ENCODE measurements around the gene UBAC2. TPM values are rescaled to one million over a fixed set of nuclear protein-coding genes. Genes with fewer than 3 reads are reported as not detected.
"Not testable (repeated sequence)": the region's sequence is repeated elsewhere in the genome, so short reads cannot be mapped to it uniquely, and the experiment has no call there.

UBAC2 gene
- total RNA-seq, 1 donor from 2014 or later, result 87.7 TPM

GRCh38 chr13:99407906-99408702, 207.4 kb downstream of the UBAC2 start:
- no peaks in the 10 kb centered on the region for H3K36me3 Mint-ChIP-seq
- no peak overlapping the region for H3K4me3 Mint-ChIP-seq
- Histone ChIP-seq H3K27ac (no peak overlapping the region), H3K27me3 (no peaks in the 10 kb centered on the region), H3K9me3 (ENCODE audit: low read depth) (no peaks in the 10 kb centered on the region), H3F3A (ENCODE audit: low read depth) (no peaks in the 10 kb centered on the region), H4K20me1 (ENCODE audit: low read depth) (no peaks in the 10 kb centered on the region), H3K4me2 (no peak overlapping the region), H3K4me3 (no peak overlapping the region), H3K4me1 (no peaks in the 10 kb centered on the region), H3K79me2 (ENCODE audit: low read depth) (no peaks in the 10 kb centered on the region), H2AFZ (replicated peaks) (no peak overlapping the region), H3K9ac (no peak overlapping the region), H3K36me3 (no peaks in the 10 kb centered on the region)
- peaks cover 4% of the 10 kb centered on the region for H3K4me1 Mint-ChIP-seq
- no peaks in the 10 kb centered on the region for H3K27me3 Mint-ChIP-seq (ENCODE audit: insufficient read depth, low read depth)
- TF ChIP-seq CTCF (IDR thresholded peaks at IDR 0.05) (no peak), EZH2phosphoT487 (IDR thresholded peaks at IDR 0.05) (no peak), EZH2 (IDR thresholded peaks at IDR 0.05) (no peak)
- H3K27ac Mint-ChIP-seq, result no peak overlapping the region
- peaks cover 3% of the 10 kb centered on the region for H3K9me3 Mint-ChIP-seq
- DNase-seq (ENCODE audit: low spot score), result no peak

- peaks cover 3% of the 10 kb centered on the region for H3K9me3 Mint-ChIP-seq
- no peak overlapping the region for H3K4me3 Mint-ChIP-seq
These were observed 208.0 kb downstream of the UBAC2 start for GRCh38 chr13:99408703-99409000.

DNA sequence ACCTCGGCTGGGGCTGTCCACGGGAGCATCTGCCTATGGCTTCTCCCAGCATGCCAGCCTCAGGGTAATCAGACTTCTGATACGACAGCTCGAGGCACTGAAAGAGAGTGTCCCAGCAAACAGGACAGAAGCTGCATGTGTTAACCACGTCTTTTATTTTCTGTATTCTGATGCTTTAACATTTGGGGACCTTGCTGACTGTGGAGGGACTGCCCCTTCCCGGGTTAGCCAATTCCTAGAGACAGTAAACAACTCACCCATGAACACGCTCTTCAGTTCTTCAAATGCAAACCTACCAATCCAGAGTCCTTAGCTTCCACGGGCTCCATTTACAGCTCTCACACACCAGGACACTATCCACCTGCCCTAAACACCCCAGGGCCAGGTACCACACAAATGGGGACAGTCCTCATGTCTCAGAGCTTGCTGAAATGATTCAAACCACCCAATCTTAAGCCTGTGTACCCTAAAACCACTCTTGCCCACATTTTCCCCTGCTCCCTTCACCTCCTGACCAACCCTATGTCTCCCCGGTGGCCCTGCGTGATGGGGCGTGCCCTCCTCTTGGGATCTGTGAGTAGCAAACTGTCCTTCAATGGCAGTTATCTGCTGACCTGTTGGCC, 208.9 kb downstream of the UBAC2 start:
- not testable (repeated sequence) for H3K27me3 Mint-ChIP-seq (ENCODE audit: insufficient read depth, low read depth); H2AFZ ChIP-seq (replicated peaks); DNase-seq (ENCODE audit: low spot score); H3K27ac Mint-ChIP-seq; H3K4me1 Mint-ChIP-seq; H3K27me3 ChIP-seq; H3K9me3 ChIP-seq (ENCODE audit: low read depth); H3K9me3 Mint-ChIP-seq; H3K4me3 Mint-ChIP-seq; H3K4me2 ChIP-seq; H3K9ac ChIP-seq; H3K36me3 Mint-ChIP-seq; H3K4me1 ChIP-seq; H4K20me1 ChIP-seq (ENCODE audit: low read depth); H3K36me3 ChIP-seq; H3K79me2 ChIP-seq (ENCODE audit: low read depth); H3K4me3 ChIP-seq; H3K27ac ChIP-seq; H3F3A ChIP-seq (ENCODE audit: low read depth)

More at GRCh38 chr13:99408703-99409000, 208.0 kb downstream of the UBAC2 start:
- H3K9me3 ChIP-seq (ENCODE audit: low read depth), result no peaks in the 10 kb centered on the region
- no peaks in the 10 kb centered on the region for H3K27me3 Mint-ChIP-seq (ENCODE audit: insufficient read depth, low read depth)
- H3K27ac ChIP-seq, result no peak overlapping the region
- H4K20me1 ChIP-seq (ENCODE audit: low read depth), result no peaks in the 10 kb centered on the region
- H3K27ac Mint-ChIP-seq, result no peak overlapping the region
- H3K27me3 ChIP-seq, result no peaks in the 10 kb centered on the region
- H3K79me2 ChIP-seq (ENCODE audit: low read depth), result no peaks in the 10 kb centered on the region
- H3K9ac ChIP-seq, result no peak overlapping the region
- H3K4me1 Mint-ChIP-seq, result peaks cover 4% of the 10 kb centered on the region
- no peaks in the 10 kb centered on the region for H3K36me3 Mint-ChIP-seq
- H3F3A ChIP-seq (ENCODE audit: low read depth), result no peaks in the 10 kb centered on the region
- no peaks in the 10 kb centered on the region for H3K36me3 ChIP-seq
- H3K4me1 ChIP-seq, result no peaks in the 10 kb centered on the region
- no peak overlapping the region for H2AFZ ChIP-seq (replicated peaks)
- no peak for DNase-seq (ENCODE audit: low spot score)
- TF ChIP-seq CTCF (IDR thresholded peaks at IDR 0.05) (no peak), EZH2phosphoT487 (IDR thresholded peaks at IDR 0.05) (no peak), EZH2 (IDR thresholded peaks at IDR 0.05) (no peak)
- H3K4me2 ChIP-seq, result no peak overlapping the region
- no peak overlapping the region for H3K4me3 ChIP-seq

- not testable (repeated sequence) for H3K4me1 ChIP-seq; H3K9ac ChIP-seq; H4K20me1 ChIP-seq (ENCODE audit: low read depth); H2AFZ ChIP-seq (replicated peaks); H3K4me1 Mint-ChIP-seq; H3K4me3 Mint-ChIP-seq; DNase-seq (ENCODE audit: low spot score); H3K4me2 ChIP-seq; H3K36me3 Mint-ChIP-seq; H3K27me3 Mint-ChIP-seq (ENCODE audit: insufficient read depth, low read depth); H3F3A ChIP-seq (ENCODE audit: low read depth); H3K27ac Mint-ChIP-seq; H3K27ac ChIP-seq; H3K36me3 ChIP-seq; H3K9me3 ChIP-seq (ENCODE audit: low read depth); H3K27me3 ChIP-seq; H3K79me2 ChIP-seq (ENCODE audit: low read depth); H3K4me3 ChIP-seq; H3K9me3 Mint-ChIP-seq
These were observed 210.2 kb downstream of the UBAC2 start for GRCh38 chr13:99410646-99411475.

Data from neural progenitor cell (in vitro differentiated cells).